Measurements from ENCODE around the gene AXIN1.

- TF ChIP-seq CTCF (IDR thresholded peaks at IDR 0.05) (peak; percentile 97), ATF3 (CRISPR knock-in tag; conservative IDR thresholded peaks at IDR 0.05) (no peak)
Measured at GRCh38 chr16:391885-392335, 39.4 kb upstream of the AXIN1 start.

Data from WTC11 (cell line).